ENCODE results near the gene GATD1. TPM values are rescaled to one million over a fixed set of nuclear protein-coding genes. Genes with fewer than 3 reads are reported as not detected.

GATD1 gene
- total RNA-seq, 4 donors from 2014 or later, result 3.5 to 10.6 (median 9.4) TPM

GRCh38 chr11:776263-776560 lies 1.1 kb downstream of the GATD1 start:
- DNase-seq, result no peak
- H3K27me3 ChIP-seq, result no peaks in the 10 kb centered on the region
- no peak for ATAC-seq
- H3K4me3 ChIP-seq, result peak overlapping the region; percentile 77 to 98 (median 96)
- H3K9me3 ChIP-seq, result no peaks in the 10 kb centered on the region
- intact Hi-C loops (cut with DNase I; ENCODE audit: low total_unique reads), result no loop called here
- peaks cover 17 to 26% of the 10 kb centered on the region in 2 donors for H3K4me1 ChIP-seq
- peak overlapping the region in 1 of 4 donors; percentile 84 for H3K27ac ChIP-seq
- TF ChIP-seq CTCF (IDR thresholded peaks at IDR 0.05 in 4 of 5, conservative IDR thresholded peaks at IDR 0.05 in 1 of 5), result no peak
- no peak for TF ChIP-seq POLR2A (IDR thresholded peaks at IDR 0.05)
- in situ Hi-C loops (cut with MboI; ENCODE audit: low sequenced_read_pairs in 4 of 4), result no loop called here
- H3K36me3 ChIP-seq, result peaks cover 0 to 13% of the 10 kb centered on the region in 2 donors

GRCh38 chr11:774873-775592 lies 2.3 kb downstream of the GATD1 start:
- TF ChIP-seq POLR2A (IDR thresholded peaks at IDR 0.05), result no peak
- TF ChIP-seq CTCF (IDR thresholded peaks at IDR 0.05 in 4 of 5, conservative IDR thresholded peaks at IDR 0.05 in 1 of 5), result no peak
- intact Hi-C loops (cut with DNase I; ENCODE audit: low total_unique reads) (no loop called here), in situ Hi-C loops (cut with MboI; ENCODE audit: low sequenced_read_pairs in 4 of 4) (no loop called here)
- Histone ChIP-seq H3K27me3 (no peaks in the 10 kb centered on the region), H3K4me3 (no peak overlapping the region), H3K36me3 (peaks cover 0 to 24% of the 10 kb centered on the region in 2 donors), H3K4me1 (peaks cover 17 to 26% of the 10 kb centered on the region in 2 donors), H3K9me3 (no peaks in the 10 kb centered on the region), H3K27ac (no peak overlapping the region)
- DNase-seq (no peak), ATAC-seq (no peak)

GRCh38 chr11:773830-774229 lies 3.5 kb downstream of the GATD1 start:
- in situ Hi-C loops (cut with MboI; ENCODE audit: low sequenced_read_pairs in 4 of 4) (no loop called here), intact Hi-C loops (cut with DNase I; ENCODE audit: low total_unique reads) (no loop called here)
- ATAC-seq (no peak), DNase-seq (no peak)
- H3K9me3 ChIP-seq, result no peaks in the 10 kb centered on the region
- H3K4me3 ChIP-seq, result no peak overlapping the region
- peaks cover 0 to 28% of the 10 kb centered on the region in 2 donors for H3K36me3 ChIP-seq
- TF ChIP-seq CTCF (IDR thresholded peaks at IDR 0.05 in 4 of 5, conservative IDR thresholded peaks at IDR 0.05 in 1 of 5), result no peak
- no peak overlapping the region for H3K27ac ChIP-seq
- no peaks in the 10 kb centered on the region for H3K27me3 ChIP-seq
- peaks cover 17 to 26% of the 10 kb centered on the region in 2 donors for H3K4me1 ChIP-seq

GRCh38 chr11:773425-773824 lies 3.9 kb downstream of the GATD1 start:
- peaks cover 17 to 25% of the 10 kb centered on the region in 2 donors for H3K4me1 ChIP-seq
- H3K4me3 ChIP-seq, result no peak overlapping the region
- H3K27me3 ChIP-seq, result no peaks in the 10 kb centered on the region
- H3K36me3 ChIP-seq, result peaks cover 0 to 28% of the 10 kb centered on the region in 2 donors
- in situ Hi-C loops (cut with MboI; ENCODE audit: low sequenced_read_pairs in 4 of 4), result no loop called here
- no peak overlapping the region for H3K27ac ChIP-seq
- H3K9me3 ChIP-seq, result no peaks in the 10 kb centered on the region
- intact Hi-C loops (cut with DNase I; ENCODE audit: low total_unique reads), result no loop called here
- no peak for DNase-seq
- TF ChIP-seq POLR2A (IDR thresholded peaks at IDR 0.05) (no peak), CTCF (IDR thresholded peaks at IDR 0.05 in 4 of 5, conservative IDR thresholded peaks at IDR 0.05 in 1 of 5) (no peak)
- no peak for ATAC-seq
